Measurements from ENCODE around the gene AKAP7.

AKAP7 gene

DNA sequence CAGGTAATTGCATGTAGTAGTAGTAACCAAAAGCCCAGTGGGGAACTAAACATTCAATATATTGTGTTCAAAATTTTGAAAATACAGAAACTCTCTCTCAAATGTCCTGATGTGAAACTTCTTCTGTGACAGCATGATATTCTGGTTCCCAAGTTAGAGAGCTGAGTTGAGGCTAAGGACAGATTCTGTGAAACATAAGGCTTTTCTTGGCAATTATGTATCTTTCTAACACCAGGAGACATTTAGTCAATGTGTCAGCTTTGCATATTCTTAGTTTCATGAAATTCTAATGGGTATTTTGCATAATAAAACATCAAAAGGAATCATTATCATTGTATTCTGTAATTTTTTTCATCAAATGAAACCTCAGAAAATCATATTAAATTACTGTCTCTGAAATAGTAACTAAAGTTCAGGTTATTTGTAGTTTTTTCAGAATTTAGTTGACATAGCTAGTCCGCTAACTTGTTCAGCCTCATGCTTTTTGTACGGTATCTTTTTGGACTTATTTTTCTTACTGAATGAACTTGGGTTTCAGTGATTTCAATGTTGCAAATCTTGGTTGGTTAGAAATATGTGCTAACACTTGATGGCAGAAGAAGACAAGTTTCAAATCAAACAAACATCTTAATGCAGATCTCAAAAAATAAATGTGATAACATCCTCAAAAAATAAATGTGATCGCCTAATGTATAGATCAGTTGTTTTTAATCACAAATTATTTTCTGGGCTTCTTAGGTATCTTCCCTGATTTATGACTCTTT lies 70.4 kb downstream of the AKAP7 start:
- DNase-seq, result no peak

DNA sequence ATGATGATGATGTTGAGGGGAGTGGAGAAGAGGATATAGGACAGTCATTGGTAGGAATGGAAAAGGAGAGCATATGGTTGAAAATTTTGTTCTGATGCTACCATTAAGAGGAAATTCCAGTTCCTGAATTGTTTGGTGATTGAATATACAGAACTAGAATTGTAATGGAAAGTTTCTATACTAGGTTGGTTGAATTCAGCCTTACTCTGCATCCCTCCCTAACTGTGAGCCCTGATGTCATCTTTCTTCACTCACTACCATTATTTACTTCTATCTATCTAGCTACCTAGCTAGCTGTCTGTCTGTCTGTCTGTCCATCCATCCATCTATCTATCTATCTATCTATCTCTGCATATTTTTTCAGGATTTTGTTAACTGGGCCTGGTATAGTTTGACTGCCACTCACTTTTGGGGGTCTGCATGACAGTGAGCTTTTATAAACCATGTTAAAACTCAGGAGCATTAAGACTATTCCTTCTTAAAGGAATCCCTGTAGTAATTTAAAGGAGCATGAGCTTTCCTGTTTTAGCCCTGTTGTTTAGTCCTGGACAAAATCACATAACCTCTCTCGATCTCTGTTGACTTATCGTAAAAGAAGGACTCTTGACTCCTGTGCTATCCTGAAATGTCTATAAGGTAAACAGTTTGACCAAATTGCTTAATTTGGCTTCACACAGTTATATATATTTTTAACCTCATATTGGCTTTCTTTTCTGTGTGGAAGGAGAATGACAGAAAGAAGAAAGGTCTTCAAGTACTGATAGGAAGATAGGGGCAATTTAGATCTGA lies 71.4 kb downstream of the AKAP7 start:
- no peak for DNase-seq

DNA sequence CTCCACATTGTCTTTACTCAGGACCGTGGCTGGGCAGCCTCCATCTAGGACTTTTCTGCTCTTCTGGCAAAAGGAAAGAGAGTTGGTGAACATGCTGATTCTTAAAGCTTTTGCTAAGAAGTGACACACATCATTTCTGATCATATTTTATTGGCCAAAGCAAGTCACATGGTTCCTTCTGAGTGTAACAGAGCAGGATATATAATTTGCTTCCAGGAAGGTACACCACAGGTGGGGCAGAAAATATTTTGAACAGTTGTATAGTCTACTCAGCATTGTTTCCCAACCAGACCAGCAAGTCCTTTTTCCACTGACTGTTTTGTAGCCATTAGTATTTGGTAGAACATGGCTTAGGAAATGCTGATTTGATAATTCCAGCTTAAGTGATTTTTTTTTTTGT lies 73.5 kb downstream of the AKAP7 start:
- DNase-seq, result no peak

DNA sequence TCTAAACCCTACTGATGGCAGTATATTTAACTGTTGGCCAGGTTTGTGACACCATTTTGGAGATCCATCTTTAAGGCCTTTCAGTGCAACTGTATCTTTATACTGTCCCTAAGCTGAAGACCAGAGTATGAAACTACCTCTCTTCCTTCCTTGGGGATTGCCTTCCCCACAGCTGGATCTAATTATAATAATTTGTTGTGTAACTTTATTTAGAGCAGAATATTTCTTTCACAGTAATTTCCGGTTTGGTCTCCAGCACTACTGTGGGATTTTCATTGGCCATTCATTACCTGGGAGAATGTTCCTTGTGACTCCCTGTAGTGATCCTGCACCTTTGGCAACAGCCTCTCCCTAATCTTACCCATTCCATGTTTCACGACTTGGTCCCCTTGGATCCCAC lies 75.2 kb downstream of the AKAP7 start:
- DNase-seq, result peak; percentile 27

DNA sequence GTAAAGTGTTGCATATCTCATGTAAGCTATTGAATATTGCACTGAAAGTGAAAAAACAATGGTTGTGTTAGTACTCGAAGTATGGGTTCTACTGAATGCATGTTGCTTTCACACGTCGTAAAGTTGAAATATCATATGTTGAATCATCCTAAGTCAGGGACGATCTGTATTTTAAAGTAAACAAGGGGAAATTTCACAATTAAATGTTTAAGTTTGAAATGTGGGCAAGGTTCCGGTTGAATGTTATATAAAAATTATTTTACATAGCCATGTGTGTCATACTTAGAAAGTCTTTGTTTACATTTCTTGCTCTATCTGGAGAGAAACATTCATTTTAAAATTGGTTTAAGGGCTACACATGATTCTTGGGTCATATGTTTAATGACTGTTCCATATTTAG lies 76.8 kb downstream of the AKAP7 start:
- DNase-seq, result no peak

DNA sequence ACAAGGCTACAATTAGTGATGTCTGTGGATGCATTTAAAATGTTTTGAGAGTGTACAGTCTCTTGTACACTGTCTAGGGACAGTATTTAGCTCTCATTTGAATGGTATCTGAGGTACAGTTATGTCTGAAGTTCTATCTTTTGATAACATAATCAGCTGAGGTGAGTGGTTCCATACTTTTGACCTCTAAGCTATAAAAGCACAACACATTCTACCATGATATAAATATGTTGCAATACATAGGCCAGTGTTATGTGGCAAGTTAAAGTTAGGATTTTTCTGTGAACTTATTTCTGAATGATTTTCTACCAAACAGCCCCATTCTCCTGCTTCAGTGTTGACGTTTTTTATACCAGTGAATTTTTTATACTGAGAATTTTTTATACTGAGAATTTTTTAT lies 77.6 kb downstream of the AKAP7 start:
- no peak for DNase-seq

DNA sequence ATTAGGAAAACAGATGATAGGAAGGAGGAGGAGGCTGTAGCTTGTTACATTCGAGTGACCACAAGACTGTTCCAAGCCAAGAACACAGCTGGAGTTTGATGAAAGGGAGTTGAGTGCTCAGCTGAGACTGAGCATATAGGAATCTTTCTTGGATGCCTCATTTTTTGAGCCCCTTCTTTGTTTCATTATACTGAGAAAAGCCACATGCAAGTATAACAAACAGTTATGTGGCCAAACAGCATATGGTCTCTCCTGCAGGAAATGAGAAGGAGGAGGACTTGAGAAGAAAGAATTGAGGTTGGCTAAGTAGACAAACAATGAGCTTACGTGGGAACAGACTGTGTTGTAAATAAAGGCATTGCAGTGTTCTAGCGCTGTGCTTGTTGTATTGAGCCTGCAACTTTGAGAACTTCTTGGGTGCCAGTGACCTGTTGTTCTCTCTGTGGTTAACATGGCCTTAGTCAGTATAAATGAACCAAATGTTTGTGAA lies 78.3 kb downstream of the AKAP7 start:
- peak; percentile 39 for DNase-seq

DNA sequence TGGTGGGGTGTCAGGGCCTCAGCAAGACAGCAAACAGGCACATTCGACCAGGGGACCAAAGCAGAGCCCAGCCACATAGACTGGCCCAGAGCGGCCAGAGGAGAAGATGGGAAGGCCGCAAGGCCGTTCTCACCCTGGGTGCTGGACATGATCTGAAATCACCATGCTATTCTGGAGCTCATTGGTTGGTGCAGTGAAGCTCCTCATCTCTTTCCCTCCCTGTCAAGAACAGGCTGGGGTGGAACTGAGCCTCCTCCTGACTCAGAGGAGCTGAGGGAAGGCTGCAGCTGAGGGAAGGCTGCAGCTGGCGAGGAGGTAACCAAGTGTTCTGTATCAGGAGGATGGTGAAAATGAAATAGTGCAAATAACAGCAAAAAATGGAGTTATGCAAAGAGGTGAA lies 80.0 kb downstream of the AKAP7 start:
- DNase-seq, result no peak

DNA sequence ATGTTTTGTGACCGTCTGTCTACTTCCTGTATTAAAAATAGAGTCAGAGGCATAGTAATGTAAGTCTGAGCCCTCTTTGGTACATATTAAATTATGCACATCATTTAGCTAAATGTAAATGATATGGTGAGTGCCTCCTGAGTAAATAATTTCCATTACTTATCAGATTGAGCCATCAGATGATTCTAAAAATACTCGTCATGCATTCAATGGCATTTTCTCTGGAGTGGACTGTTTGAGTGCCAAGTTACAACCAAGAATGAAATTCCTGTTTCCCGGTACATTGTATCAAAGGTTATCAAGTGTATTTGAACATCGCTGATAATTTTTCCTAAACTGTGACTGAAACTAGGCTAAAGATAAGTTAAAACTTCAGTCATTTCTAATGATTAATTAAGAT lies 81.0 kb downstream of the AKAP7 start:
- no peak for DNase-seq

DNA sequence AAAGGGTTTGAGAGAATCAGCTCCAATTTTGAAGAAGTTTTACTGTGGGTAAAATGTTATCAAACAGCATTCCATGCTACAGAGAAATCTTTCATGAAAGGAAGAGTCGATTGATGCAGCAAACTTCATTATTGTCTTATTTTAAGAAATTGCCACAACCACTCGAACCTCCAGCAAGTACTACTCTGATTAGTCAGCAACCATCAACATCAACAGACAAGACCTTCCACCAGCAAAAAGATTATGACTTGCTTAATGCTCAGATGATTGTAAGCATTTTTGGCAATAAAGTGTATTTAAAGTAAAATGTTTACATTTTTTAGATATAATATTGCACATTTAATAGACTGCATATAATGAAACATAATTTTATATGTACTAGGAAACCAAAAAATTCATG lies 87.5 kb downstream of the AKAP7 start:
- no peak for DNase-seq

DNA sequence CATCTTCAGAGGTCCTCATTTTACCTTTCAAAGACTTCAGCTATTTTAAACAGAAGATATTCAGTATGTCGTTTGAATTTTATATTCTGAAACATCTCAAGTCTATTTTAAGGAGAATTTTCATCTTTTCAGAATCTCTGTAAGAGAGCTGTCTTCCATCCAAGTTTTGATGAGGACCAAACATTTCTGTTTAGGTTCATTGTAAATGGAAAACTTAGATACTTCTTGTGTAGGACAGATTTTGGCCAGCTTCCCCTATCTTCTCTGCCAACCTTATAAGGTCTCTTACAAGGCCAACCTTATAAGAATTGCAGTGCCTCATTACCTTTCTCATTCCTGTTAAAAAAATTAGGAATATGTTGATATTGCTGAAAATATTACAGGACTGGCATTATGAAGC lies 88.1 kb downstream of the AKAP7 start:
- no peak for DNase-seq

DNA sequence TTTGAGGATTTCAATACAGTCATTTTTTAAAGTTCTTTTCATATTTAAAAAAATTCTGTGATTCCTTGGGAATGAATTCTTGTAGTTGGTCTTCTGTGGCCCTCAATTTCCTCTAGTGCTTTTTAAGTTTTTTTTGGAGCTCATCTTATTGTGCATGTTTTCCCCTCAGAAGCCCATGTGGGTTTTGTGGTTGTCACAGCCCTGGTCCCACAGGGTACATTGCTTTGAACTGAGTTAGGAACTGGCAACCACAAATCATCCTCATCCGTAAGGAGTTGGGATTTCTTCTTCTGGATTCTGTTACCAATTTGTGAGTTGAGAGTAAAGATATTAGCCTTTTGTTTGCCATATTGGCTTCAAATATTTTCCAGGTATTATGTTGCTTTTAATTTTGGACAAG lies 89.9 kb downstream of the AKAP7 start:
- DNase-seq, result peak; percentile 17

DNA sequence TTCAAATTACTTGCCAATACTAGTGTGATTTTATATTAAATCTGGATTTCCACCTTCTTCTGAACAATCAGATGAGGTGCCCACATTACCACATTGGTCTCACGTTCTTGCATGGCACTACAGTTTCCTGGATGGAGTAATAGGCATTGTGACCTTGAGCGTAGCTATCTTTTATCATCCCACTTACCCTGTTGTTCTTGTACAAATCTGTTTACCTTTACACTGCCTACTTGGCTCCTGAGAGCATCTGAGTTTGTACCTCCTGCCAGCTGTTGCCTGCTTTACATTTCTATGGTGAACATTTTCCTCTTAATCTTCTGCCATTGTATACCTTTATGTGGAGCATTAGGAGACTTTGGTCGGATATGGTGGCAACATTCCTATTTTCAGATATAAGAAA lies 90.7 kb downstream of the AKAP7 start:
- DNase-seq, result no peak

DNA sequence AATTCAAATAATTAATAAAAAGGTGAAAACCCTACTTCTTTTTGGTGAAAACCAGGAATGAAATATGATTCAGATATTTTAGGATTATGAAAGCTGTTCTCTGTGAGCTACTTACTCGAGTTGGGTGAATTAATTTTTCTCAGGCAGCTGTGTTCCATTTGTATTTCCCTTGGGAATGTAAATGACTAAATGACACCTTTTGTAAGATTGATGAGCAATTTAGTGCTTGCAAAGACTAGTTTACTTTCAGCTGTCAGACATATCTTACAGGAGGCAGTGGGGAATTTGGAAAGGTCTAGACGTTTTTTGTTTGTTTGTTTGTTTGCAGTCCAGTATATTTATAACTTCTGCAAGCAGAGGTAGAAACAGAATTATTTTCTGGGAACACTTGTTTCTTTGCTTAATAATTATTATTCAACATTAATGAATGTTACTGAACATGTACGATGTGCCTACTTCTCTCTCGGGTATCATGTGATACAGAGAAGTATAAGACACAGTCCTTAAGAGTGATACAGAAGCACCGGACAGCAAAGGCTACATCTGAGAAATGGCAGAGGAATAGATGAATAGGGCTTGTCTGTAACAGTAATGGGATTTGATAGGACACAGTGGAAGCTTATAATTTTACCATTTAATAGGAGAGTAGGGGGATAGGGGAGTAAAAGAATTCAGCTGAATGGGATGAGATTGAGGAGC lies 91.3 kb downstream of the AKAP7 start:
- no peak for DNase-seq

DNA sequence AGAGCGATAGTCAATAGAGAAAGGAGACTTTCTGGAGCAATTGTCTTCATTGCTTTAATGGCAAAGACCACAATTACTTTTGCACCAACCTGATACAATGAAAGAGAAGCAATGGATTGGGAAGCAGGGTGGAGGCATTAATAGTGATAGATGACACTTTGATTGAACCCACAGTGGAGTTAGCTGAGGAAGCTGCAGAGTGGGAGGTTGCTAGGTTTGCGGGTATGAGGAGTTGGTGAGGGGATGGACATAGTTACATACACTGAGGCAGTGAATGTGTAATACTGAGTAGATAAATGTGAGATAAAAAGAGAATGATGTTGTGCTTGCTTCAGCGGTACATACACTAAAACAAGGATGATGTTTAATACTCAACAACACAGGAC lies 91.9 kb downstream of the AKAP7 start:
- no peak for DNase-seq

DNA sequence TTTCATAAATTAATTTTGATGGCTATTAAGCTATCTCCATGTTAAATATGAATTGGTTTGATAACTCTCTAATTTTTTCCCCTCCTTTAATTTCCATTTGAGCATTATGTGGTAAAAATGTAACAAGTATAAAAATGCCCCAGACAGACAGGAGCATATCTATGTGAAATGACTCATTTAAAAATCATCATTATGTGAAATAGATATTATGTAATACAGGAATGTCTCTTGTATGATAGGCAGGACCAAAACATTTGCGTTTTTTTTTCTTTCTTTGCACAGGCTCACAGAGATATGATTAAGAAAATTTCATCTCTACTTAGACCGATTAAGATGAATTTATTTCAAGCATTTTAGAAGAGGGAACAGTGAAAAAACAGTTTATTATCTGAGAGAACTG lies 95.8 kb downstream of the AKAP7 start:
- DNase-seq, result peak; percentile 18

DNA sequence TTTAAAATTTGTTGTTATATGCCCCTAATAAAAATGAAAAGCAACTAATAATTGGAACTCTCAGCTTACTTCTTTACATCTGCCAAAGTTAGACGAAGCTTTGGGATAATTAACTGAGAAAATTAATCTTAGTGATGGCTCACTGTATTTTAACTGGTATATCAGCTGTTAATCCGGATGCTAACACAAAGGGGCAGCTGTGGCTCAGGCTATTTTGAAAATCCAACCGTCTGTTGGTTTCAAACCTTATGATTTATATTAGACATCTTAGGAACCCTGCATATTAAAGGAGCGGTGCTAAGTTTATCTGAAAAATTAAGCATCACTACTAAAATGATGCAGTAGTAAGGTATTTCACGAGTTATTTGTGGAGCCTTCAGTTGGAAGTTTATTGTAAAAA lies 96.6 kb downstream of the AKAP7 start:
- no peak for DNase-seq

DNA sequence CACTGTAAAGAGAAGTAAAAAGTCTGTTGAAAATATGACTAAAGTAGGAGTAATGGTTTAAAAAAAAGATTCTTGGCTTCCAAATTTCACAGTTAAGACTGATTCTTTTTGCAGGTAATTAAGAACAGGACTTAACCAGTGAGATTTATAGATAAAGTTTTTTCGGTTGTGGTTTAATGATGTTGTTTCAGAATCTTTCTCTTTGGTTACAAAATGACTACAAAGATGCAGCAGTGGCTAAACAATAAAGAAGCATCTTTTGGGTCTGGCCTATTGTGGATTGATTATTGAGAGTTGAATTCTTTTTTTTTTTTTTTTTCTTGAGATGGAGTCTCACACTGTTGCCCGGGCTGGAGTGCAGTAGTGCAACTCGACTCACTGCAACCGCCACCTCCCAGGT lies 109.7 kb downstream of the AKAP7 start:
- DNase-seq, result no peak

DNA sequence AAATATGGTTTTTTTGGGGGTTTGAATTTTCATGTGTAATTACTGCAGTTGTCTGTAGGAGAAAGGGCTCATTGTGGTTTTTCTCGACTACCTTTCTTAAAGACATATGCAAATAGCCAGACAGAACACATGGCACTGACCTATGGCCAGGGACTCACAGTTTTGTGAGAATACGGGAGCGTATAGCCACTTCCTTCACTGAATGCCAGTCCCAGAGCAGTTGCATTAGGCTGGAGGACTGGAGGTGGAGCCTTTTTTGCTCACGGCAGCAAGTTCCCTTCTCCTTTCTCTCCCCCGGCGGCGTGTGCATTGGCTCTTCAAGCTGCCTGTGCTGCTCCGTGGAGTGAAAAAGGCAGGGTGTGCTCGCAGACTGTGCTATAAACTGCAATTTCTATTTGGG lies 114.9 kb downstream of the AKAP7 start:
- peak; percentile 52 for DNase-seq

DNA sequence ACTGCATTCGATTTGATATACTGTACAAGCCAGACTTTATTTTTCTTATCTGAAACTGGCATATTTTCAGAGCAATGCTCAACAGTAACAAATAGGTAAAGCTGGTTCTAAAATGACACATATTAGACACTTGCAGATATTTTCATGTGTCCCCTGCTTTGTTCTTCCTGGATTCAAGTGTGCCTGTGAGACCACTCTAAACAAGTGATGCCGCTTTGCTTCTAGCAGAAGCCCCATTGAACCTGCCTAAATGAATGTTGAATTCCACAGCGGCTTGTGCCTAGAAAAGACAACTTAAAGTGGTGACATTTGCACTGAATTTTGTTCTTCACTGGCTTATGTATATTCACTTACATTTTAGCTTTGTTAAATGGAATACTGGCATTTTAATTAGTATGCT lies 115.7 kb downstream of the AKAP7 start:
- no peak for DNase-seq

DNA sequence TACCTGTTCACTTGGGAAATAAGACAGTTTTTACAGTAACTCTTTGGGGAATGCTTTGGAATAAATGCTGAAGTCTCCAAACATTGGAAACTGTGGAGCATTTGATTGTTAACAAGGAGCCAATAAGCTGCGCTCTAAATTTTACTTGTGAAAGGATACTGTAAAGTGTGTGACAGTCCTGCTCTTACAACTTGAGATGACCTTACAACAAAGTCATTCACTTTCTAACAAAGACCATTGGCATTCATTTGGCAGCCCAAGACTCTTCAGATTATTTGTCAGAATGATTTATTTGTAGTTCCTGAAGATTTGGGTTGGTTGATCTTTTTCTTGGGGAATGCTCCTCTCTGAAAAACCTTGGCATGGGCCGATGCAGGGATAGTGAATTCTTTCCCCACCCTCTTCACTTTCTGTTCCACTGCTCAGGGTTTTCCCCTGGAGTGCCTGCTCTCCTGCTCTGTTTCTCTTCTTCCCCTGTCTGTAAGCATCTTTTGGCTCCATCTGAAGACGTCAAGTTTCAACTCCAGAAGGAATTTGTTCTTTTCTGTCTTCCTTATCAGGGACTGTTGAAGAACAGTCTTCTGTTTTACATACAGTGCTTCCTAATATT lies 116.4 kb downstream of the AKAP7 start:
- no peak for DNase-seq

DNA sequence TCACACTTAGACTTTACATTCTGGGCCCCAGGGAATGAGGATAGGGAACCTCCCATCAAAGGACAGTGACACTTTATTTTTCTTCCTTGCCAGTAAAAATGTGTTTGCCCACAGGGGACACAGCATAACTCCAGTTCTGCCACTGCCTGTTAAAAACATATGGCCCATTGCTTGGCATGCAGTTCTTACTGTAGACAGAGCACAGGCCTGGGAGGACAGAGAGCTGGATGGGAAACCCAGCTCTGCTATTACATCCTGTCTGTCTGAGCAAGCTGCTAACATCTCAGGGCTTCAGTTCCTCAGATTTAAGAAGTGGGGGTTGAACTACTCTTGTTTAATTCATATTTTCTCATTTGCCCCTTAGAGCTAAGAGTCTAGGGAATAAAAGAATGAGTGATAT lies 120.2 kb downstream of the AKAP7 start:
- no peak for DNase-seq

DNA sequence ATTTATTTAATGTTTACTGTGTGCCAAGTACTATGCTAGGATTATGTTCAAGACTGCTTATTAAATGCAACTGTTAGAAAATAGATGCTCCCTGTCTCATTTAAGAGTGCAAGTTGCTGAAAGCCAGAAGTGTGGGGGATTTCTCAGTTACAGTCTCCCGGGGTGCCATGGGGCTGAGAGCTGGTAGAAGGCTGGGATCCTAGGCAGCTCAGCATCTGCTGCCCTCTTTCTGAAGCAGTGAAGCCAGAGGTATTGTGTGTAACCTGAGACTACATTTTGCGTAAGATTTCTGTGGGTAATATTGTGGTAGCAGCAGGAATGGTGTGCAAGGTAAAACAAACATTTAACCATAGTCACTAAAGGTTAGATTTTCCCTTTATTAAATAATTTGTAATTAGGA lies 120.6 kb downstream of the AKAP7 start:
- DNase-seq, result no peak

Data from fibroblast of skin of abdomen (primary cell).